GM12878 (cell line): Measurements from ENCODE around the gene NIFK. TPM values are rescaled to one million over a fixed set of nuclear protein-coding genes. Genes with fewer than 3 reads are reported as not detected.

Source experiments
- ATAC-seq: fragments of 200-7000 bp; cut with Tn5 transposase; 3 replicates; pipeline ENCODE4 v1.9.1; 2020; ENCODE audit warnings: mild to moderate bottlenecking, moderate library complexity
- BruUV-seq: library from RNA; stranded (reverse); fragments of 400-500 nt; replicated peaks from 2 replicates; lab custom pipeline; 2021; lab: Mats Ljungman, UMichigan
- CTCF ChIA-PET: fragments of 300-600 bp; sonication (Branson Sonifier 250); formaldehyde crosslinking; extraction: SDS; loops from one replicate; lab custom pipeline; 2021; ENCODE audit warnings: inconsistent platforms; lab: Yijun Ruan, JAX
- POLR2A ChIA-PET: fragments of 350-600 bp; formaldehyde crosslinking; extraction: SDS; loops from one replicate; lab custom pipeline; 2021; ENCODE audit warnings: inconsistent platforms; lab: Charles Lee
- RAD21 ChIA-PET: fragments of 300-600 bp; sonication (Branson Sonifier 250); formaldehyde crosslinking; loops from one replicate; lab custom pipeline; 2023; ENCODE audit warnings: antibody characterized with exemption; ENCODE audit not compliant: unreplicated experiment; lab: Charles Lee
- SMC1A ChIA-PET: fragments of 300-600 bp; sonication (Branson Sonifier 250); formaldehyde crosslinking; loops from one replicate; lab custom pipeline; 2023; ENCODE audit not compliant: unreplicated experiment, uncharacterized antibody; lab: Charles Lee
- DNase-seq: peaks from one replicate; pipeline ENCODE4 v3.0.0-alpha.2; 2011; ENCODE audit warnings: low read depth, low spot score
- FAIRE-seq: peaks from 3 replicates; lab custom pipeline; 2011; peaks lifted over from hg19 to GRCh38; lab: Jason Lieb, UNC
- H2AFZ ChIP-seq: 2 replicates; pipeline ENCODE4 v1.6.0; 2011; ENCODE audit warnings: low read depth, low read length, control low read depth; ENCODE audit not compliant: control insufficient read depth
- H3K27ac ChIP-seq: 2 replicates; pipeline ENCODE4 v1.5.1; 2011; ENCODE audit warnings: control low read depth; ENCODE audit not compliant: control insufficient read depth, insufficient read depth
- H3K27me3 ChIP-seq, 2 experiments: replicated peaks in 1 of 2; 2 replicates each; pipeline versions ENCODE4 v1.6.0 to v1.6.1; 2011; ENCODE audit warnings: low read length in 1 of 2; ENCODE audit not compliant: control insufficient read depth in 2 of 2, insufficient read depth in 2 of 2
- H3K36me3 ChIP-seq, 2 experiments: 2 replicates each; pipeline ENCODE4 v1.5.1; 2011; ENCODE audit warnings: low read length in 1 of 2; ENCODE audit not compliant: control insufficient read depth in 2 of 2, insufficient read depth in 2 of 2
- H3K4me1 ChIP-seq: 2 replicates; pipeline ENCODE4 v1.6.1; 2011; ENCODE audit warnings: mild to moderate bottlenecking, low read length, moderate library complexity, mixed read lengths; ENCODE audit not compliant: control insufficient read depth, insufficient read depth
- H3K4me2 ChIP-seq: 2 replicates; pipeline ENCODE4 v1.6.0; 2011; ENCODE audit warnings: control low read depth; ENCODE audit not compliant: control insufficient read depth, insufficient read depth
- H3K4me3 ChIP-seq: fragments of 200-600 bp; sonication (generic); 2 replicates; pipeline ENCODE4 v1.5.1; 2016
- H3K79me2 ChIP-seq: 2 replicates; pipeline ENCODE4 v1.6.0; 2011; ENCODE audit warnings: low read length; ENCODE audit not compliant: control insufficient read depth, insufficient read depth
- H3K9ac ChIP-seq: 2 replicates; pipeline ENCODE4 v1.8.0; 2011; ENCODE audit warnings: low read length, control low read depth, mixed read lengths; ENCODE audit not compliant: control insufficient read depth, insufficient read depth
- H3K9me3 ChIP-seq: replicated peaks from 3 replicates; pipeline ENCODE4 v1.5.1; 2011; ENCODE audit warnings: mild to moderate bottlenecking, low read length; ENCODE audit not compliant: control insufficient read depth, insufficient read depth
- H4K20me1 ChIP-seq: 2 replicates; pipeline ENCODE4 v1.6.0; 2011; ENCODE audit not compliant: control insufficient read depth, insufficient read depth
- ETV6 ChIP-seq, 2 experiments: fragments of 450-650 bp in 1 of 2; IDR thresholded peaks in 1 of 2; conservative IDR thresholded peaks in 1 of 2; 2 replicates each; pipeline ENCODE4 v1.6.1; 2014; ENCODE audit warnings: antibody characterized with exemption in 1 of 2, borderline replicate concordance in 1 of 2, low read depth in 1 of 2, mild to moderate bottlenecking in 1 of 2, moderate library complexity in 1 of 2
- GABPA ChIP-seq: IDR thresholded peaks from 2 replicates; pipeline ENCODE4 v1.6.1; 2014; ENCODE audit warnings: antibody characterized with exemption, low read depth, mild to moderate bottlenecking, inconsistent platforms
- IRF5 ChIP-seq: fragments of 450-650 bp; IDR thresholded peaks from 2 replicates; pipeline ENCODE4 v1.6.1; 2017; ENCODE audit warnings: borderline replicate concordance
- JUNB ChIP-seq: IDR thresholded peaks from 2 replicates; pipeline ENCODE4 v1.6.1; 2016; ENCODE audit warnings: antibody characterized with exemption, mild to moderate bottlenecking
- LARP7 ChIP-seq: fragments of 450-650 bp; IDR thresholded peaks from 2 replicates; pipeline ENCODE4 v1.6.1; 2017; ENCODE audit warnings: mild to moderate bottlenecking
- NFYB ChIP-seq: IDR thresholded peaks from 2 replicates; pipeline ENCODE4 v1.6.1; 2011; ENCODE audit warnings: low read depth, mild to moderate bottlenecking, low read length, improper control_type of control experiment, moderate library complexity; ENCODE audit not compliant: insufficient read depth
- NR2C2 ChIP-seq: IDR thresholded peaks from 2 replicates; pipeline ENCODE4 v1.6.1; 2011; ENCODE audit warnings: borderline replicate concordance, low read depth; ENCODE audit not compliant: control insufficient read depth, insufficient read length
- PAX5 ChIP-seq: IDR thresholded peaks from 2 replicates; pipeline ENCODE4 v1.6.1; 2011; ENCODE audit warnings: low read depth, low read length, borderline replicate concordance
- SUZ12 ChIP-seq: fragments of 200-600 bp; sonication (generic); IDR thresholded peaks from one replicate; pipeline ENCODE4 v1.6.1; 2018; ENCODE audit warnings: antibody characterized with exemption, mild to moderate bottlenecking; ENCODE audit not compliant: unreplicated experiment
- WRNIP1 ChIP-seq: IDR thresholded peaks from 2 replicates; pipeline ENCODE4 v1.6.1; 2011; ENCODE audit warnings: low read depth, low read length, improper control_type of control experiment, borderline replicate concordance
- ZNF207 ChIP-seq: fragments of 450-650 bp; IDR thresholded peaks from 2 replicates; pipeline ENCODE4 v1.6.1; 2014; ENCODE audit warnings: antibody characterized with exemption, mild to moderate bottlenecking, borderline replicate concordance
- ZNF24 ChIP-seq: fragments of 450-650 bp; IDR thresholded peaks from 2 replicates; pipeline ENCODE4 v1.6.1; 2017; ENCODE audit warnings: antibody characterized with exemption, mild to moderate bottlenecking
- WGBS: methylation state at CpG from one replicate; pipeline ENCODE4 v1.1.6; 2016; ENCODE audit warnings: low lambda C conversion rate; ENCODE audit not compliant: insufficient replicate concordance, insufficient coverage; ENCODE audit errors: missing lambda C conversion rate; 5-methylcytosine and 5-hydroxymethylcytosine counted together
- in situ Hi-C: fragments of 300-500 bp; cut with MboI; formaldehyde crosslinking; loops from 9 replicates; pipeline ENCODE4 v1.14.3; 2018; ENCODE audit warnings: mixed read lengths
- intact Hi-C: fragments of 100-400 bp; cut with micrococcal nuclease; formaldehyde crosslinking; loops from one replicate; pipeline ENCODE4 v1.14.2; 2022; ENCODE audit not compliant: unreplicated experiment
- polyA plus RNA-seq, 11 experiments: library from polyadenylated mRNA; depleted of rRNA in 4 of 11; unstranded in 6 of 11; stranded (reverse) in 5 of 11; fragments of >200 nt; fragmentation: Nextera tagmentation in 4 of 11; fragmentation: Illumina TruSeq in 1 of 11; extraction: Ambion mirVana in 4 of 11; extraction: Trizol in 1 of 11; gene quantifications; 1 replicate in 1 of 11; 2 replicates in 10 of 11; pipeline versions ENCODE4 v1.2.1 to v1.2.3, GENCODE V29; 2011 to 2016; ENCODE audit warnings: inconsistent platforms in 2 of 11, missing spikeins in 2 of 11, low read depth in 1 of 11
- total RNA-seq, 4 experiments: library from RNA; depleted of rRNA in 3 of 4; stranded (reverse); fragments of >200 nt in 3 of 4; fragmentation: Illumina TruSeq in 1 of 4; extraction: Trizol in 1 of 4; gene quantifications; 2 replicates each; pipeline versions ENCODE4 v1.2.1 to v1.2.3, GENCODE V29; 2013 to 2021
- TF ChIP-seq, protein P1 (sequence below): fragments of 450-650 bp; IDR thresholded peaks from 2 replicates; pipeline ENCODE4 v1.6.1; 2017; ENCODE audit warnings: mild to moderate bottlenecking, moderate library complexity

The NIFK gene
- total and polyA plus RNA-seq, 10 of the 15 experiments (the other 5 are each of a cell fraction or from before 2014, with no cell fraction given): 47.2 to 286 (median 157) TPM

- Histone ChIP-seq H3K79me2 (no peaks in the 10 kb centered on the region), H3K36me3 (no peaks in the 10 kb centered on the region), H4K20me1 (no peaks in the 10 kb centered on the region), H3K4me2 (no peak overlapping the region), H3K4me1 (peaks cover 15% of the 10 kb centered on the region), H3K27me3 (no peaks in the 10 kb centered on the region), H3K9ac (no peak overlapping the region), H2AFZ (no peak overlapping the region), H3K27ac (no peak overlapping the region), H3K4me3 (no peak overlapping the region), H3K9me3 (no peaks in the 10 kb centered on the region)
- DNase-seq (no peak), FAIRE-seq (no peak), ATAC-seq (no peak)
- CTCF ChIA-PET: no interaction called here
- in situ Hi-C loops (no loop called here), intact Hi-C loops (loop anchor here (5.0 kb wide), 1 partner anchor 99 kb away; no protein-coding TSS in a partner anchor)
- TF ChIP-seq ZNF24: no peak
- TF ChIP-seq PAX5: no peak
- TF ChIP-seq JUNB: no peak
- TF ChIP-seq SUZ12: no peak
- no peak for TF ChIP-seq NFYB
- TF ChIP-seq NR2C2: no peak
- no peak for TF ChIP-seq GABPA
- TF ChIP-seq IRF5: no peak
- TF ChIP-seq ZNF207: no peak
- no peak for TF ChIP-seq ETV6 (conservative IDR thresholded peaks at IDR 0.05 in 1 of 2, IDR thresholded peaks at IDR 0.05 in 1 of 2; ENCODE audit: borderline replicate concordance in 1 of 2, low read depth in 1 of 2)
- no peak for TF ChIP-seq LARP7
- no peak for TF ChIP-seq WRNIP1
- TF ChIP-seq, protein P1, sequence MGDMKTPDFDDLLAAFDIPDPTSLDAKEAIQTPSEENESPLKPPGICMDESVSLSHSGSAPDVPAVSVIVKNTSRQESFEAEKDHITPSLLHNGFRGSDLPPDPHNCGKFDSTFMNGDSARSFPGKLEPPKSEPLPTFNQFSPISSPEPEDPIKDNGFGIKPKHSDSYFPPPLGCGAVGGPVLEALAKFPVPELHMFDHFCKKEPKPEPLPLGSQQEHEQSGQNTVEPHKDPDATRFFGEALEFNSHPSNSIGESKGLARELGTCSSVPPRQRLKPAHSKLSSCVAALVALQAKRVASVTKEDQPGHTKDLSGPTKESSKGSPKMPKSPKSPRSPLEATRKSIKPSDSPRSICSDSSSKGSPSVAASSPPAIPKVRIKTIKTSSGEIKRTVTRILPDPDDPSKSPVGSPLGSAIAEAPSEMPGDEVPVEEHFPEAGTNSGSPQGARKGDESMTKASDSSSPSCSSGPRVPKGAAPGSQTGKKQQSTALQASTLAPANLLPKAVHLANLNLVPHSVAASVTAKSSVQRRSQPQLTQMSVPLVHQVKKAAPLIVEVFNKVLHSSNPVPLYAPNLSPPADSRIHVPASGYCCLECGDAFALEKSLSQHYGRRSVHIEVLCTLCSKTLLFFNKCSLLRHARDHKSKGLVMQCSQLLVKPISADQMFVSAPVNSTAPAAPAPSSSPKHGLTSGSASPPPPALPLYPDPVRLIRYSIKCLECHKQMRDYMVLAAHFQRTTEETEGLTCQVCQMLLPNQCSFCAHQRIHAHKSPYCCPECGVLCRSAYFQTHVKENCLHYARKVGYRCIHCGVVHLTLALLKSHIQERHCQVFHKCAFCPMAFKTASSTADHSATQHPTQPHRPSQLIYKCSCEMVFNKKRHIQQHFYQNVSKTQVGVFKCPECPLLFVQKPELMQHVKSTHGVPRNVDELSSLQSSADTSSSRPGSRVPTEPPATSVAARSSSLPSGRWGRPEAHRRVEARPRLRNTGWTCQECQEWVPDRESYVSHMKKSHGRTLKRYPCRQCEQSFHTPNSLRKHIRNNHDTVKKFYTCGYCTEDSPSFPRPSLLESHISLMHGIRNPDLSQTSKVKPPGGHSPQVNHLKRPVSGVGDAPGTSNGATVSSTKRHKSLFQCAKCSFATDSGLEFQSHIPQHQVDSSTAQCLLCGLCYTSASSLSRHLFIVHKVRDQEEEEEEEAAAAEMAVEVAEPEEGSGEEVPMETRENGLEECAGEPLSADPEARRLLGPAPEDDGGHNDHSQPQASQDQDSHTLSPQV: no peak
- BruUV-seq: no TSS peak
- POLR2A ChIA-PET: no interaction called here
- RAD21 ChIA-PET: no interaction called here
- 82% methylated on average over 7 of the region's 7 CpGs for WGBS
- SMC1A ChIA-PET: no interaction called here
Measured at GRCh38 chr2:121696410-121696930, 40.2 kb downstream of the NIFK start.
